NT2/D1 (cell line): ENCODE results near the gene PSMA7.

ENCODE experiments used
- SUZ12 ChIP-seq: IDR thresholded peaks from 2 replicates; pipeline ENCODE4 v1.6.1; 2011; ENCODE audit not compliant: insufficient read length, insufficient read depth; ENCODE audit errors: extremely low read depth
- YY1 ChIP-seq: IDR thresholded peaks from 2 replicates; pipeline ENCODE4 v1.6.1; 2011; ENCODE audit not compliant: insufficient read length, insufficient read depth
- ZNF274 ChIP-seq: IDR thresholded peaks from 2 replicates; pipeline ENCODE4 v1.6.1; 2011; ENCODE audit warnings: mild to moderate bottlenecking, low read depth, low read length

DNA sequence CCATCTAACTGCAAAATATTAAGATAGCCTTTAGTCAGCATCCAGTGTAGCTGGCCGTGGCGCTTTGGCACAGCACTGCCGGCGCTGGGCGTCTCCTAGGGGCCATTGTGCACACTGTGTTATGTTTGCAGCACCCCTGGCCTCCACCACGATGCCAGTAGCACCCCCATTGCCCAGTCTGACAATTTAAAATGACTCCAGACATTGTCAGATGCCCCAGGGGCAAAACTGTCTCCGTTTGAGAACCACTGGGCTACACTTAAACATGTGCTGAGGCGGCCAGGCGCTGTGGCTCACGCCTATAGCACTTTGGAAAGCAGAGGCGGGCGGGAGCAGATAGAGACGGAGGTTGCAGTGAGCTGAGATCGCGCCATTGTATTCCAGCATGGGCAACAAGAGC, 33.7 kb upstream of the PSMA7 start:
- TF ChIP-seq ZNF274 (no peak), YY1 (no peak), SUZ12 (no peak)
